ENCODE data around the gene NDUFA1.

GRCh38 chrX:119916310-119916709 is 44.7 kb downstream of the NDUFA1 start:
- TF ChIP-seq POLR2A (IDR thresholded peaks at IDR 0.05) (no peak), CTCF (IDR thresholded peaks at IDR 0.05) (no peak)
